Measurements from ENCODE around the gene AMPH. TPM values are rescaled to one million over a fixed set of nuclear protein-coding genes. Genes with fewer than 3 reads are reported as not detected.

AMPH gene
- total RNA-seq, 4 donors from 2014 or later, result 2.2 to 6.6 (median 5.9) TPM; not detected in 1

DNA sequence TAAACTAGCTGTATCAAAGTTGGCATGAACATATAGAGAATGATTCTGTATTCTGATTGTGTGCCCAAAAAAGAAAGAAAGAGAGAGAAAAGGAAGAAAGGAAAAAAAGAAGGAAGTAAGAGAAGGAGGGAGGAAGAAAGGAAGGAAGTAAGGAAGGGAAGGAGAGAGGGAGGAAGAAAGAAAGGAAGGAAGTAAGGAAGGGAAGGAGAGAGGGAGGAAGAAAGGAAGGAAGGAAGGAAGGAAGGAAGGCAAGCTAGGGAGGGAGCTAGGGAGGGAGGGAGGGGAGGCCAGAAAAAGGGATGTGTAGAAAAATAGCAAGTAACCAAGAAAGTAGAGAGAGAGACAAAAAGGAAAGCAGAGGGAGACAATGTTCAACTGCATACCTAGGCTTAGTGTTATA lies 297.0 kb downstream of the AMPH start:
- intact Hi-C loops (cut with DNase I; ENCODE audit: low total_unique reads), result no loop called here
- TF ChIP-seq POLR2A (IDR thresholded peaks at IDR 0.05) (no peak), EP300 (IDR thresholded peaks at IDR 0.05; ENCODE audit: low read depth) (no peak), POLR2AphosphoS5 (IDR thresholded peaks at IDR 0.05) (no peak)
- TF ChIP-seq, protein P1, sequence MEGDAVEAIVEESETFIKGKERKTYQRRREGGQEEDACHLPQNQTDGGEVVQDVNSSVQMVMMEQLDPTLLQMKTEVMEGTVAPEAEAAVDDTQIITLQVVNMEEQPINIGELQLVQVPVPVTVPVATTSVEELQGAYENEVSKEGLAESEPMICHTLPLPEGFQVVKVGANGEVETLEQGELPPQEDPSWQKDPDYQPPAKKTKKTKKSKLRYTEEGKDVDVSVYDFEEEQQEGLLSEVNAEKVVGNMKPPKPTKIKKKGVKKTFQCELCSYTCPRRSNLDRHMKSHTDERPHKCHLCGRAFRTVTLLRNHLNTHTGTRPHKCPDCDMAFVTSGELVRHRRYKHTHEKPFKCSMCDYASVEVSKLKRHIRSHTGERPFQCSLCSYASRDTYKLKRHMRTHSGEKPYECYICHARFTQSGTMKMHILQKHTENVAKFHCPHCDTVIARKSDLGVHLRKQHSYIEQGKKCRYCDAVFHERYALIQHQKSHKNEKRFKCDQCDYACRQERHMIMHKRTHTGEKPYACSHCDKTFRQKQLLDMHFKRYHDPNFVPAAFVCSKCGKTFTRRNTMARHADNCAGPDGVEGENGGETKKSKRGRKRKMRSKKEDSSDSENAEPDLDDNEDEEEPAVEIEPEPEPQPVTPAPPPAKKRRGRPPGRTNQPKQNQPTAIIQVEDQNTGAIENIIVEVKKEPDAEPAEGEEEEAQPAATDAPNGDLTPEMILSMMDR (IDR thresholded peaks at IDR 0.05), result no peak
- Histone ChIP-seq H3K4me1 (peaks cover 0 to 11% (median 0%) of the 10 kb centered on the region in 4 donors), H3K4me3 (no peak overlapping the region), H3K36me3 (no peaks in the 10 kb centered on the region), H3K9me3 (no peaks in the 10 kb centered on the region), H3K27ac (no peak overlapping the region), H3K27me3 (no peaks in the 10 kb centered on the region)
- DNase-seq, result no peak
- in situ Hi-C loops (cut with MboI; ENCODE audit: low pct_ligation_motif_present in 1 of 4, low pct_unique_long_range_greater_than_20kb in 1 of 4, low sequenced_read_pairs in 3 of 4), result loop anchor here in 2 of 4 donors (25.0 kb wide), 1 partner anchor 222 kb away; no protein-coding TSS in a partner anchor

Small RNA genes lying within 50 kb of the gene (small RNA-seq; reads per million reads assigned to genes)
- gene RN7SL83P (0 reads per million in 4 donors), gene TRGV6 (0 reads per million in 4 donors)

Data from transverse colon (tissue), 4 donors.